Effector CD4-positive, alpha-beta T cell (primary cell): Measurements from ENCODE around the gene CRISPLD2.
"Not testable (repeated sequence)": the region's sequence is repeated elsewhere in the genome, so short reads cannot be mapped to it uniquely, and the experiment has no call there.

ENCODE experiments used
- DNase-seq: peaks from one replicate; pipeline ENCODE4 v3.0.0-alpha.2; 2020

Gene CRISPLD2

DNA sequence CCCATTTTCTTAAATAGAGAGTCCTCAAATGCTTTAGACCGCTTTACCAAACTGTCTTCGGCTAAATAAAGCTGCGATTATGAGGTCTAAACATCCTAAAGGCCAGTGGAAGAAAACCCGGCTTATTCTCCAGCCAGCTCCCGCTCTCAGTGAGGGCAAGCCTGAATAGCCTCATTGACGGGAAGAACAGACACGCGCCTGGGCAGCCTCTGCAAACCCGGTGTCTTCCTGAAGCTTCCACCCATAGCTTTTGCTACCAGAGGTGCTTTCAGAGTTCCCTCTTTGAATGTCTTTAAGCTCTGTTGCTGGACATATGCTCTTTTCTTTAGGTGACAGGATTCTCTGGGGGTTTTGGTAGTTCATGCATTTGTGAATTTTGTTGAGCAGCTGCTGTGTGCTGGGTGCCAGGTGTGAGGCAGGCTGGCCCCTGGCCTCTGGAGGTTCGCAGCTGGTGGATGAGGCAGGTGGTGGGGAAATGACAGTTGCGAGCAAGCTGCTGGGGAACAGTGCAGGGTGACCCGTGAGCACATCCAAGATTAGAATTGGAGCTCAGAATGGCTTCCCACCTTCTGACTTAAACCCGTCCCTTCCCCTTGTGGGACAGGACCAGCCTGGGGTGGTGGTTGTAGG lies 44.7 kb downstream of the CRISPLD2 start:
- no peak for DNase-seq

DNA sequence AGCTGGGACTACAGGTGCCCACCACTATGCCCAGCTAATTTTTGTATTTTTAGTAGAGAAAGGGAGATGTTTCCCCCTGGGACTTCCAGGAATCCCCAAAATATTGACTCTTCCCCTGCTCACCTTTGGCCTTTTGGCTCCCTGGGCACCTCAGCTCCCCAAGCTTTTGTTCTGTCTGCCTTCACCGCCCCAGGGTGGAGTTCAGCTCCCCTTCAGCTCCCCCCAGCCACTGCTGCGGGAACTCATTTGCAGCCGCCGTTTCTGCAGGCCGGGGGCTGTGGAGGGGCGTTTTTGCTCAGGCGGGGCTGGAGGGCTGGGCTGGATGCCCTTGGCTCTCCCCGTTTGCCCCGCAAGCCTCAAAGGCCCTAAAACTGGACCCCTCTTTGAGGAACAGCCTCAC lies 47.9 kb downstream of the CRISPLD2 start:
- no peak for DNase-seq

DNA sequence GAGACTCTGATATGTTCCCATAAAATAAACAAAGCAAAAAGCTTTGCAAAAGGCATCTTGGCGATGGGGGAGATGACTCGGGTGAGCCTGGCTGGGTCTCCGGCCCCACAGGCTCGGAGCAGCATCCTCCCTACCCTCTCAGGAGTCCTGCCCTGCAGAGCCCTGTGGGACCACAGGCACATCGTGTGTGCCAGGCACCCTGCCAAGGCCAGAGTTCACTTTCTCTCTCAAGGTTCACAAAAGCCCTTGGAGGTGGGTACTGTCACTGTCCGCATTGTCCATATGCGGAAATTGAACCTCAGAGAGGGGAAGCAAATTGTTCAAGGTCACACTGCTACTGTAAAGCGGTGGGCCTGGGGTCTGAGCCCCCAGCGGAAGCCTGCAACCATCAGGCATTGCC lies 48.5 kb downstream of the CRISPLD2 start:
- no peak for DNase-seq

DNA sequence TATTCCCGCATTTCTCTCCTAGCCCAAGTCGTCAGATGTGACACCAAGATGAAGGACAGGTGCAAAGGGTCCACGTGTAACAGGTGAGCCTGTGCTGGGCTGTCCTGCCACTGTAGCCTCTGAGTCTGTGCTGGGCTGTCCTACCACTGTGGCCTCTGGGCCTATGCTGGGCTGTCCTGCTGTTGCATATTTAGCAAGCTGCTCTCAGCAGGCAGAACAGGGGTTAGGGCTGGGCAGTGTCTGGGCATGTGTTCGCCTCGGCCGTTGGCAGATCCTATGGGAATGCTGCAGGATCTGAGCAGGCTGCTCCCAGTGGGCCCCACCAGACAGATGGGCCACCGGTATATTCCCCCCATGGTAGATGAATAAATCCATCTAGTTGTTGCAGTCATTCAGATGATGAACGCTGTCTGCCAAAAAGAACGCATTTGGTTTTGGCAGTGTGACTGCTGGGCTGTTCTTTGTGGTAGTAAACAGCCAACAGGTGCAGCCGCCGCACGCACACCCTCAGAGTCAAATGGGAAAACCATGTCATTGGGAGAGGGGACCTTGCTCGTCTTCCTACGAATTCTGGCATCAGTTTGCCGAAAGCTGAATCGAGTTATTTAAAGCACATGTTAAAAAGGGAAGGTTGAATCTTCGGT lies 49.2 kb downstream of the CRISPLD2 start:
- no peak for DNase-seq

DNA sequence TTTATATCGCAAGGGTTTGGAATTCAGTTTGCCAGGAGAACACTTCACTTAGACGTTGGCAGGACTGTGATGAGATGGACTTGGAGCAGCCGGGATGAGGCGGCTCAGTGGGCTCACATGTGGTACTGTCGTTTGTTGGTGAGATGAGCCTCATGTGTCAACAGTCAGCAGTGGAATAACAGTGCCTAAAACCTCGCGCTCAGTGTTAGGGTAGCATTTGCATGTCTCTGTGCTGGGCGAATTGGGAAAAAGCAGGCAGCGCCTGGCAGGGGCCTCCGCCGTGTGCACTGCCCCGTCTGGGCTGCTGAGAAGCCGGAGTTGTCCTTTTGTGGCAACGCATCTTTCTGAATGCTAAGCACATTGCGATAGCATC lies 49.7 kb downstream of the CRISPLD2 start:
- no peak for DNase-seq

DNA sequence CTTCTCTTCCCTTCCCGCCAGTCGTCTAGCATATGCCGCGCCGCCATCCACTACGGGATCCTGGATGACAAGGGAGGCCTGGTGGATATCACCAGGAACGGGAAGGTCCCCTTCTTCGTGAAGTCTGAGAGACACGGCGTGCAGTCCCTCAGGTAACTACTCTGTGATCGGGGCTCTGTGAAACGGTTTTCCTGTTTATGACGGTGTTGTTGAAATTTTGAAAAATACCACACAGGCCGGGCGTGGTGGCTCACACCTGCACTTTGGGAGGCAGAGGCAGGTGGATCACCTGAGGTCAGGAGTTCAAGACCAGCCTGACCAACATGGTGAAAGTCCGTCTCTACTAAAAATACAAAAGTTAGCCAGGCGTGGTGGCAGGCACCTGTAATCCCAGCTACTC lies 53.2 kb downstream of the CRISPLD2 start:
- DNase-seq = not testable (repeated sequence)

DNA sequence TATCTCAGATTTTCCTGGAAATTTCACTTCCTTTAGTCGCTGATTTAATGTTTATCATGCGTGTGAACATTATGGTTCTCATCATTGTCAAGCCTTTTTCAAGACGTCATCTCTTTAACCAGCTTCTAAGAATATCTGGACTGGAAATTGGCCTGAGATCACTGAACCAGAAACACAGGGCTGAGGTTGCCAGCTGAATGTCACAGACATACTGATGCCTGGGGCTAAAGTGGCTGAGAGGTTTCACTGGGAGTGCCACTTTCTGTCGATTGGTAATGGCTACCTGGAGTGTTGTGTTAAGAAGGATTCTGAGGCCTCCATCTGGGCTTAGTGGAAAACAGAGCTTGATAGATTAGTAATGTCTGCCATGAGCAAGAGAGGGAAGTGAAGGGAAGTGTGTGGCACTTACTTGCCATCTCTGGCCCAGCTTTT lies 54.2 kb downstream of the CRISPLD2 start:
- DNase-seq = no peak

DNA sequence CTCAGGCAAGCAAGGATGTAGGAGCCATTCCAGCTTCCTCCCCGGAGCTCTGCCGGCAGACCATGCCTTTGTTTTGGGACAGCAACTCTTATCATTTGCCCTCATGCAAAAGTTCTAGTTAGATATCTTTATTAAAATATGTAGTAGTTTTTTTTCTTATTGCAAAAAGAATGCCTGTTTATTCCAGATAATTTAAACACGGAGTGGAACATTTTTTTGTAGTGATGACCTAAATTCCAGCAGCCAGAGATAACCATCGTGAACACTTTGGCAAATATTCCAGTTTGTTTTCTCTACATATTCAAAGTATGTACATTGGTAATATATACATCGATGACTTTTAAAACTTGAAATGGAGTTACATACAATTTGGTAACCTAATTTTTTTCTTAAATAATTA lies 54.8 kb downstream of the CRISPLD2 start:
- DNase-seq = no peak

DNA sequence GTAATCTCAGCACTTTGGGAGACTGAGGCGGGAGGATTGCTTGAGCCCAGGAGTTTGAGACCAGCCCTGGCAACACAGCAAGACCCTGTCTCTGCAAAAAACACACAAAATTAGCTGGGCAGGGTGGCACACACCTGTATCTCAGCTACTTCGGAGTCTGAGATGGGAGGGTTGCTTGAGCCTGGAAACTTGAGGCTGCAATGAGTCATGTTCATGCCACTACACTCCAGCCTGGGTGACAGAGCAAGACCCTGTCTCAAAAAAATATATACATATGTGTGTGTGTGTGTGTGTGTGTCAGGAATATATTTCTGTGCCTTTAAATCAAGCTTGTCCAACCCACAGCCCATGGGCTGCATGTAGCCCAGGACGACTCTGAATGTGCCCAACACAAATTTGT lies 55.2 kb downstream of the CRISPLD2 start:
- no peak for DNase-seq

DNA sequence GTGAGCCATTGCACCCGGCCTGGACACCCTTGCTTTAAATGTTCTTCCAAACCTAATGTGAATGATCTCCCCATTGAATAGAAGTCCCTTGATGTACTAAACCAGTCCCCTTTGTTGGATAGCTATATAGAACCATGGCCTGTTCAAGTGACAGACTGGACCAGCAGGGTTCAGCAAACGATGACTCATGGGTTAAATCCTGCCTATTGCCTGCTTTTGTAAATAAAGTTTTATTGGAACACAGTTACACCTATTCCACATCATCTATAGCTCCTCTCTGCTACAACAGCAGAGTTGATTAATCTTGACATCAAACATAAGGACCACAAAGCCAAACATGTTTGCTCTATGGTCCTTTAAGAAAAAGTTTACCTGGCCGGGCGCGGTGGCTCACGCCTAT lies 56.1 kb downstream of the CRISPLD2 start:
- DNase-seq = no peak

DNA sequence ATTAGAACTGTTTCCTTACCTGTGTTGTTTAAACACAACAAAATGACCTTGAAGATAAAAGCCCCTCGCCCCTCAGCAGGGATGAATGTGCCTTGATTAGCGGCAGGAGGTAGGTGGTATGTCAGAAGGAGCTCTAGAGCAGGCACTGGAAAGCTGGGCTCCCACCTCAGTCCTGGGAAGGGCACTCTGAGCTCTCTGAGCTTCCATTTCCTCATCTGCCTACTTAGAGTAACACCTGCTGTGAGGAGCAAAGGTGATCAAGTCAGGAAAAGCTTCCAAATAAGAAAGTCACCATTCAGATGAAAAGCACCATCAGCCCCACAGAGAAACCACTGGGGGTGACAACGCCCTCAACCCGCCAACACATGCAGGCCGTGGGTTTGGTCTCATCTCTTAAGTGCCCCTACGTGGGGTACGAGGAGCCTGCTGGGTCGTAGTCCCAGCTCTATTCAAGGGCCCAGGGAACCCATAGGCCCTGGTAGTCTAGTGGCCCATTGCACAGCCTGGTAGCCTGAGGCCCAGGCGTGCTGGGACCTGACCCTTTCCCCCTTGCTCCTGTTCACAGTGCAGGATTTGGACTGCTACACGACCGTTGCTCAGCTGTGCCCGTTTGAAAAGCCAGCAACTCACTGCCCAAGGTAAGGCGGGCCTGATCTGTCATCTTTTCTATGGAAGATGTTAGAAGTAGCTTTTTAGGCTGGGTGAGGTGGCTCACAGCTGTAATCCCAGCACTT lies 57.3 kb downstream of the CRISPLD2 start:
- DNase-seq = no peak

DNA sequence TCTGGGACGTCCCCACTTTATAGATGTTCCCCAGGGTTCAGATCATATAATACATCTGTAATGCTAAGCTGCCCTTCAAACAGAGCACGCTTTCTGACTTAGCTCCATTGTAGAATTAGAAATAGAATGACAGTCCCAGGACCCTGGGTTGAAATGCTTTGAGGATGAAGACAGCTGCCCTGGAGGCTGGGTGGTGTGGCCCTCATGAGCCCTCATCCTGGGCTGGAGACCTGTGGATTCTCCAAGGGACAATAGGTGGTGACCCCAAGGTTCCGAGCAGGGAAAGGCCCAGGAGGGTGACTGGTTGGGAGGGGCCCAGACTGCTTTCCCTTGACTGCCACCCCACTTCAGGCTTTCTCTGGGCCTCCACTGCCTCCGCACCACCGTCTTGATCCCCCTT lies 59.0 kb downstream of the CRISPLD2 start:
- no peak for DNase-seq

DNA sequence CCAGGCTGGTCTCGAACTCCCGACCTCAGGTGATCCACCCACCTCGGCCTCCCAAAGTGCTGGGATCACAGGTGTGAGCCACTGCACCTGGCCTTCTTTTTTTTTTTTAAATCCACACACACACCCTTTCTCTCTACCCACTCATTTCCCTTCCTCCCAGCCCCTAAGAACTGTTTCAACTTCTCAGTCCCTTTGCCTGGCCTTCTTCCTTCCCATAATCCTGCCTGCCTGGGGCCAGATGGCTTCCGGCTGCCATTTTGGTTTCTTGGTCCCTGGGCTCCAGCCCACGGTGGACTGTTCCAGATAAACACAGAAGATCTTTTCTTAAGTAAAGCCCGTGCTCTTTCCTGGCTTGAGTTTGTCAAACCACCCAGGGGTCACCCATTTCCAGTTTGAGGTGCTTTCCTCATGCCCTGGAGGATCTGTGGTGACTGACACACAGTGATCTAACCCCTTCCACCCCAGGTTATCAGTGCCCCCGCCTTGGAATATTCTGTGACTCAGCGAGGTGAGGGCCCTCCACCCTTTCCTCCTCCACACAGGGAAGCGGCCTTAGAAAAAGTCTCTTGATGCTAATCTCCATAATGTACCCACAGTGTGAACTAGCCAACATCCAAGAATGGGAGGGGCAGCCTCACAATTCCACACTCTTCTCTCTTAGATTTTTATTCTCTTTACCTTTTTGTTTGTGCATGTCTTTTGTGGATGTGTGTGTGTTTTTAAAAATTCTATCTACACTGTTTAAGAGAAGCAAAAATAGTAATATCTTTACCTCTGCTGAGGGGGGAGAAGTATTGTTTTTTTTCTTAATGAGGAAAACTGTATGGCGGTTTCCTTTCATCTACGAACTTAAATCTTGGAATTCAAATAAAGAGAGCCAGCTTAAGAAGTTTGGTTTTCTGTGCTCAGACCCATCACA lies 60.0 kb downstream of the CRISPLD2 start:
- no peak for DNase-seq

DNA sequence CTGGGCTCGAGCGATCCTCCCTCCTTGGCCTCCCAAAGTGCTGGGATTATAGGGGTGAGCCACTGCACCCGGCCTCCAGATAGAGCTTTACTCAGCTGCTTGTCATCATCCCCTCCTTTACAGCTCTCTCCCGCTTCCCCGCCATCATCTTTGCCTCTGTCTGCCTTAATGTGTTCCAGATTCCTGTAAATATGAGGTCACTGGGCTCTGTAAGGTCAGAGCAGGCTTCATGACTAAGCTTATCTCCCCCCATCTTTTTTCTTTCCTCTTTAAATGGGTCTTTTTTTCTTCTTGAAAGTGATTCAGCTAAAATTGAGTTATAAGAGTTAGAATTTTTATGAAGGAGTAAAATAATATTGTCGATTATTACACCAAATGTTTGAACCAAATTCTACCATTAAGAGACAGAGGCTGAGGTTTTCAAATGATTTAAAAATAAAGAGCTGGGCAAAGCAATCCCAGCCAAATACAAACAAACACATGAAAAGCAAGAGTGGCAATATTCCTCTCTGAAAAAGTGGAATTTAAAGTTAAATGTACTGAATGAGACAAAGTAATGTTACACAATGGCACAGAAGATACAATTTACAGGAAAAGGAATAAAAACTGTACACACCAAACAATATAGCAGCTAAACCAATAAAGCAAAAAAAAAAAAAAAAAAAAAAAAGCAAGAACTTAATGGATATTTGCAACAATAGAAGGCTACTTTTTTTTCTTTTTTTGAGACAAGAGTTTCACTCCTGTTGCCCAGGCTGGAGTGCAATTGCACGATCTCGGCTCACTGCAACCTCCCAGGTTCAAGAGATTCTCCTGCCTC lies 62.1 kb downstream of the CRISPLD2 start:
- no peak for DNase-seq

DNA sequence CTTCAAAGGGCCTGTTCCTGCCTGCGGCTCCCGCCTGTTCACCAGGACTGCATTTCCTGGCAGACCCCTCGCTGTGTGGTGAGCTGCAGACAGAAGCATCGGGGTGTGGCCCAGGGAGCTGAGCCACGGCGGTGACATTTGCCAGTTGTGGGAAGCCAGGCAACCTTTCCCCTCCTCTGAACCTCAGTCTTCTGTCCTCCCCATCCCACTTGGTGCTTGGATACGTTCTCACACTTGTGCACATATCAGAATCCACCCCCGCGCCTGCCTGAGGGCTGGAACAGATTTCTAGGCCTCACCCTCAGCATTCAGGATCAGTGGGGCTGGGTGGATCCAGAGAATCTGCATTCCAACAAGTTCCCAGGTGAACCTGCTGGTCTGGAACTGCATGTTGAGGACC lies 63.5 kb downstream of the CRISPLD2 start:
- no peak for DNase-seq

DNA sequence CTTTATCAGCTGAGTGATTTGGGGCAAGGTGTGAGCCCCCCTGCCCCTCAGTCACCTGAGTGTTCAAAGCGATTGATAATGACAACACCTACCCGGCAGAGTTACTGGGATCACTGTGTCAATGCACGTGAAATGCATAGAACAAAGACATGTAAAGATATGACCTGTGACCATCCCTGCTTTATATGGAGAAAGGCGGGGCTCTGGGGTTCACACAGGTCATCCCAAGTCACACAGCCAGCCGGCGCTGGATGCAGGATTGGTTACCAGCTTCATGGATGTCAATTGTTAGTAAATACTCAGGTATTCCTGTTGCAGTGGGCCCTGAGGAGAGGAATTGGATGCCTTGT lies 64.4 kb downstream of the CRISPLD2 start:
- no peak for DNase-seq

DNA sequence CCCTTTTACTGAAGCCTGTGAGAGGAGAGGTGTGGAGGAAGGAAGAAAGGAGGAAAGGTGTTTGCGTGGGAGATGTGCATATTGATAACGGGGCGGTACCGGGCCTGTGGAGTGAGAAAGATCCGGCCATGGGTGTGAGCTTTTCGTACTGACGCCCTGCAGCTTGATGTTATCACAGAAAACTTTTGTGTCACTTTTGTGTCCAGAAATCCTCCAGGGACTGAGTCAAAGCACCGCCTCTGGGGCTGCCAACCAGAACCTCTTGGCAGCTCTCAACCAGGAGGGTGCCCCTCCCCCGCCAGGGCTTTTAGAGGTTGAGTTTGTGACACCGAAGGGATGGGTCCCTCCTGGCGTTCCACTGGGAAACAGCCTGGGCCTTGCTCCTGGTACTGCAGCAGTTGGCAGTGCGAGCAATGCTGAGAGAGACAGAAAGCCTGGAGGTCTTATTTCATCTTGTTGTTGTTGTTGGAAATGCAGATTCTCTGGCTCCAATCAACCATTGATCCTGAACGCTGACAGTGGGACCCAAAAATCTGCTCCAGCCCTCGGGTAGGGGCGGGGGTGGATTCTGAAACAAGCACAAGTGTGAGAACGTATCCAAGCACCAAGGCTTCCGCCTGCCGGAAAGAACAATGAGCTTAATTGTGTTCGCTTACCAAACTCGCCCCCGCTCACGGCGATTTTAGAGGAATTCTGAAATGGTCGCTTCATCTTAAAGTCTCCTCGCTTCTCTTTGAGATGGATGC lies 65.0 kb downstream of the CRISPLD2 start:
- DNase-seq = no peak

DNA sequence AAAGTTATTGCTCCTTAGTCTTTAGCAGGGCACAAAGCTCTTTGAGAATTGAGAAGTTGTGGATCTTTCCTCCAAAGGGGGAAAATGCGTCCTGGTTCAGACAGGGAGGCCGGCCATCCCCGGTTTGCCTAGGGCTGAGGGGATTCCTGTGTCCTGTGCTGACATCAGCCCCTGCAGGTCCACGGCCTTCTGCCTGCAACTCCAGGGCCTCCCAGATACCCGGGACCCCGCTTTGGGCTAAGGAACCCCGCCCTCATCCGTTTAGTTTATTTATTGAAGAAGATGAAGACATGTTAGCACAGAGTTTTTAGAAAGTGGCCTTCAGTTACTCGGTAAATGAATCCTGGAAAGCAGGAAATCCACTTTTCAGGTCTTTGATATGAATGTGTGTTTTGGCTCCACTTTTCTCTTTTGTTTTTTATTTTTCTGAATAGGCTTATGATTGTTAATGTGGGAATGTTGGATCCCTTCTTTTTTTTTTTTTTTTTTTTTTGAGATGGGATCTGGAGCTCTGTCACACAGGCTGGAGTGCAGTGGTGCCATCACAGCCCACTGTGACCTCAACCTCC lies 65.6 kb downstream of the CRISPLD2 start:
- no peak for DNase-seq

DNA sequence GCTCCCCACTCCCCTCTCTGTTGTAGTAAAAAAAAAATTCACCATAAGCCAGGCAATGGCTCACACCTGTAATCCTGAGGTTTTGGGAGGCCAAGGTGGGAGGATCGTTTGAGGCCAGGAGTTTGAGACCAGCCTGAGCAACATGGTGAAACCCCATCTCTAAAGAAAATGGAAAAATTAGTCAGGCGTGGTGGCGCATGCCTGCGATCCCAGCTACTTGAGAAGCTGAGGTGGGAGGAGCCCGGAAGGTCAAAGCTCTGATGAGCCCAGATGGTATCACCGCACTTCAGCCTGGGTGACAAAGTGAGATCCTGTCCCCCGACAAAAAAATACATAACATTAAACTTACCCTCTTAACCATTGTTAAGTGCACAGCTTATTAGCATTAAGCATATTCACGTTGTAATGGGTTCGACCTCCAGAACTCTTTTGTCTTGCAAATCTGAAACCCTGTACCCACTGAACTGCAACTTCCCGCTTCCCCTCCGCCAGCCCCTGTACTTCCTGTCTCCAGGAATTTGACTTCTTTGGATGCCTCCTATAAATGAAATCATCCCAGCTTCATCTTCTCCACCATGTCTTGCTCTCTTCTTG lies 66.8 kb downstream of the CRISPLD2 start:
- no peak for DNase-seq

DNA sequence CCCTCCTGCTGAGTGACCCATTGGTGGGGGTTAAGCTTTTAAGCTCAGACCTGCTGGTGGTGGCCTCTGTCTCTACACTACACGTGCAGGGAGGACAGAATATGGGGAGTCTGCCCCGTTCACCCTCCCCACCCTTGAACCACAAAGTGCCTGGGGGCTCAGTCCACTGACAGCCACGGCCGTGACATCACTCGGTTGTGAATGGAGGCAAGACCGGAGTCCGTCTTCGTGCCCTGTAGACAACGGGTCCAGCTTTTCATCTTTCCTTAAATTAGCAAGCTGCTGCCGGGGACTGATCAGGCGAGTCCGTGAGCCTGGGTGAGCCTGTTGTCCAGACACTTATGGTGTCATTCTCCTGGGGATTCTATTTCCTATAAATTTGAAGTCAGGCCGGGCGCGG lies 67.4 kb downstream of the CRISPLD2 start:
- DNase-seq = no peak

DNA sequence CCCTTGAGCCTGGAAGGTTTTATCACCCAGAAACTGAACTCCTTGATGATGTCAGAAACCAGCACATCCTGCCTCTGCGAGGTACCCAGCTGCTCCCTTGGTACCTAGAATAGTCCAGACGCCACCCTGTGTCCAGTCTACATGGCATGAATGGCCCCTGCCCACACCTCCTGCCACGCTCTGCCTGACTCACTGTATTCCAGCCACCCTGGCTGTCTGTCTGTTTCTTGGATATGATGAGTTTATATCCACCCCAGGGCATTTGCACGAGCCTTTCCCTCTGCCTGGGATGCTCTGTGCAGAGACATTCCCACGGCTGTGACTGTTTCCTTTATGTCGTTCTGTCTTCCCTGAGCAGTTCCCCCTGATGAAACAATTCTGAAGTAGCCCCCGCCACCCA lies 68.7 kb downstream of the CRISPLD2 start:
- no peak for DNase-seq
